OCI-LY1 (cell line): ENCODE data around the gene ARHGEF37.

ENCODE experiments used
- CTCF ChIP-seq: fragments of 200-600 bp; sonication (generic), shearing (Covaris generic); IDR thresholded peaks from 2 replicates; pipeline ENCODE4 v1.5.1; 2017; ENCODE audit warnings: mild to moderate bottlenecking, antibody characterized with exemption, low read length, moderate library complexity, mixed read lengths
- EZH2 ChIP-seq: fragments of 200-600 bp; sonication (generic), shearing (Covaris generic); IDR thresholded peaks from 2 replicates; pipeline ENCODE4 v1.8.0; 2017; ENCODE audit warnings: borderline replicate concordance, mixed run types, mild to moderate bottlenecking, antibody characterized with exemption, low read length, moderate library complexity, mixed read lengths

GRCh38 chr5:149645236-149645635 is 63.9 kb downstream of the ARHGEF37 start:
- TF ChIP-seq CTCF (peak; percentile 6; the same call in 1 of the 2 replicates), EZH2 (no peak)
